ENCODE data around the gene DLG5.

DNA sequence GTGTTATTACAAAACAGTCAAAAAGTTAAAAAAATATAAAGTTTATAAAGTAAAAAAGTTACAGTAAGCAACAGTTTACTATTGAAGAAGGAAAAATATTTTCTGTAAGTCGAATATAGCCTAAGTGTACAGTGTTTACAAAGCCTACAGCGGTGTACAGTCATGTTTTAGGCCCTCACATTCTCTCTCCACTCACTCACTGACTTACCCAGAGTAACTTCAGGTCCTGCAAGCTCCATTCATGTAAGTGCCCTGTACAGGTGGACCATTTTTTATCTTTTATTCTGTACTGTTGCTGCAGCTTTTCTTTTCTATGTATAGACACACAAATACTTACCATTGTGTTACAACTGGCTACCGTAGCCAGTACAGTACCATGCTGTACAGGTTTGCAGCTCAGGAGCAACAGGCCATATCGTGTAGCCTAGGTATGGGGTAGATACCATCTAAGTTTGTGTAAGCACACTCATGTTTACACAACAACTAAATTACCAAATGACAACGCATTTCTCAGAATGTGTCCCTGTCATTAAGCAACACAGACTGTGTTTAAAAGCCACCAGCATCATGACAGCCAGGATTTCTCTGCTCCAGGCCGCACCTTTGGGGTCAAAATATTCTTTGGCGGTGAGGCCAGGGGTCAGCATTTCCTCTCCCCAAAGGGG is 67.2 kb downstream of the DLG5 start:
- no peak for TF ChIP-seq CTCF (IDR thresholded peaks at IDR 0.05; ENCODE audit: borderline replicate concordance, extremely low read depth, low read length, poor library complexity, severe bottlenecking)
- no peak for TF ChIP-seq EZH2 (IDR thresholded peaks at IDR 0.05; ENCODE audit: borderline replicate concordance, low read depth, low read length, severe bottlenecking)
